Gastrocnemius medialis (tissue), 4 donors: ENCODE measurements around the gene FAM78A.

Experiments
- POLR2A ChIP-seq, 2 donors: fragments of 450-650 bp; IDR thresholded peaks; one replicate each; pipeline ENCODE4 v1.6.1; 2017; ENCODE audit warnings: antibody characterized with exemption in 2 of 2, mild to moderate bottlenecking in 2 of 2, moderate library complexity in 2 of 2
- TF ChIP-seq, protein P1 (sequence below), 5 experiments: fragments of 450-650 bp in 3 of 5; fragments of 200-600 bp in 2 of 5; sonication (generic) in 2 of 5; IDR thresholded peaks in 4 of 5; conservative IDR thresholded peaks in 1 of 5; 1 replicate in 4 of 5; 2 replicates in 1 of 5; pipeline ENCODE4 v1.5.1; 2016 to 2019; ENCODE audit warnings: antibody characterized with exemption in 5 of 5, mild to moderate bottlenecking in 3 of 5, moderate library complexity in 3 of 5

- no peak for TF ChIP-seq POLR2A (IDR thresholded peaks at IDR 0.05)
- TF ChIP-seq, protein P1, sequence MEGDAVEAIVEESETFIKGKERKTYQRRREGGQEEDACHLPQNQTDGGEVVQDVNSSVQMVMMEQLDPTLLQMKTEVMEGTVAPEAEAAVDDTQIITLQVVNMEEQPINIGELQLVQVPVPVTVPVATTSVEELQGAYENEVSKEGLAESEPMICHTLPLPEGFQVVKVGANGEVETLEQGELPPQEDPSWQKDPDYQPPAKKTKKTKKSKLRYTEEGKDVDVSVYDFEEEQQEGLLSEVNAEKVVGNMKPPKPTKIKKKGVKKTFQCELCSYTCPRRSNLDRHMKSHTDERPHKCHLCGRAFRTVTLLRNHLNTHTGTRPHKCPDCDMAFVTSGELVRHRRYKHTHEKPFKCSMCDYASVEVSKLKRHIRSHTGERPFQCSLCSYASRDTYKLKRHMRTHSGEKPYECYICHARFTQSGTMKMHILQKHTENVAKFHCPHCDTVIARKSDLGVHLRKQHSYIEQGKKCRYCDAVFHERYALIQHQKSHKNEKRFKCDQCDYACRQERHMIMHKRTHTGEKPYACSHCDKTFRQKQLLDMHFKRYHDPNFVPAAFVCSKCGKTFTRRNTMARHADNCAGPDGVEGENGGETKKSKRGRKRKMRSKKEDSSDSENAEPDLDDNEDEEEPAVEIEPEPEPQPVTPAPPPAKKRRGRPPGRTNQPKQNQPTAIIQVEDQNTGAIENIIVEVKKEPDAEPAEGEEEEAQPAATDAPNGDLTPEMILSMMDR (IDR thresholded peaks at IDR 0.05 in 4 of 5, conservative IDR thresholded peaks at IDR 0.05 in 1 of 5): no peak
Measured at GRCh38 chr9:131233556-131233955, 42.8 kb downstream of the FAM78A start.
